Hematopoietic multipotent progenitor cell treated with erythropoietin and hydrocortisone succinate and interleukin-3 and kit ligand, for 4 days (in vitro differentiated cells): Measurements from ENCODE around the gene TPSG1.
A peak's percentile ranks its signal among the peaks of the same experiment; 100 is the strongest.
"Not testable (repeated sequence)": the region's sequence is repeated elsewhere in the genome, so short reads cannot be mapped to it uniquely, and the experiment has no call there.

ENCODE experiments used
- DNase-seq: peaks from one replicate; pipeline ENCODE4 v3.0.0-alpha.2; 2015

Gene TPSG1

DNA sequence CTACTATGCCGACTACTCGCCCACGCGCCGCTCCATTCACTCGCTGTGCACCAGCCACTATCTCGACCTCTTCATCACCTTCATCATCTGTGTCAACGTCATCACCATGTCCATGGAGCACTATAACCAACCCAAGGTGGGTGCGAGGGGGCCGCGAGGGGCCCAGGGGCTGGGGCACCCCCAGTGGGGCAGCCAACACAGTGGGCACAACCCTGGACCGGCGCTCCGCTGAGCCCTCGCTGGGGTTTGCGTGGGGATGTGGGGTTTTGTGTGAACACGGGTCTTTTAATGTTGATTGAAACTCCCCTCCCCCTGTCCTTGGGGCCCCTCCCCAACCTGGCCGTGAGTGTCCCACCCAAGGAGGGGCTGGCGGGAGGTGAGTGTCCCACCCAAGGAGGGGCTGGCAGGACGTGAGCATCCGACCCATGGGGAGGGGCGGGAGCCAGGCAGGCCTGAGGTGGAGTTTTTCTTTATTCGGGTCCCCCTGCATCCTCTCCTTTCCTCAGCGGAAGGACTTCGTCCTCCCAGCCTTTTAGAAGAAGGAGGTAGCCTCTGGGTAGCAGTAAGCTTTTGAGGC is 11.2 kb downstream of the TPSG1 start:
- no peak for DNase-seq

DNA sequence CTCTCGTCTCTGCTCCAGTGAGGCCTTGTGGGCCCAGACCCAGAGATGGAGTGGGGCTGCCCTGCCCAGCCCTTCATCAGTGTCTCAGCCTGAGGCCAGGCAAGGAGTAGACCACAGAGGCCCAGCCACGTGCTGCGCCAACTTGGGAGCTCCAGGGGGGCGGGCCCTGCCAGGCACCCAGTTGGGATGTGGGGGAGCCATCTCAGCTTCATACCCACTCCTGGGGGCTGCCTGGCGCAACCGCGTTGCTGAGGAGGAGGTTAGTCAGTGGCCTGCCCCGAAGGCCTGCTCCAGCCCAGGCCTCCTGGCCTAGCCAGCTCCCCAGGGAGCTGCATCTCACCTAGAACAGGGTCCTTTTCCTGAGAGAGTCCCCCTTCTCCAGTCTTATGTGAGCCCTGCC is 11.8 kb downstream of the TPSG1 start:
- DNase-seq = no peak

DNA sequence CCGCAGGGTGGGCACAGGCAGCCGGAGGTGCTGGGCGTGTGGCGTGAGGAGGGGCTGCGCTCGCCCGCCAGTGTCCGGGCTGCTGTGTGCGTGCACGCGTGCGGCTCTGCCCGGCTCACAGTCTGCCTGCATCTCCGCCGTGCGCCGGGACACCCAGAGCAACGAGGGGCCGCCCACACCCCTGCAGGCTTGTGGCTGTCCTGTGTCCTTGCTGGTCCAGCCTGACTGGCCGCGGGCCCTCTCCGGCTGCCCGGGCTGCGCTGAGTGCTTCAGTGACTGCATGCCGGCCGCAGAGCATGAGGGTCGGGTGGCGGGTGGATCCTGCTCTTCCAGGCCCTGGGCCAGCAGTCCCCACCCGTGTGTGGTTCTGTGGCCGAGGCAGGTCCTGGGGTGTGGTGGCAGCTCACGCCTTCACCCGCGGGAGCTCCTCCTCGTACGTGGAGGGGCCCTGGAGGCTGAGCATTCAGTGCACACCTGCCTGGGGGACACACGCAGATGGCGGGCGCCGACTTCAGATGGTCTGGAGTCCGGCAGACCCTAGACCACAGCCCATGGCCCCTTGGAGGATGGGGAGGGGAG is 12.4 kb downstream of the TPSG1 start:
- DNase-seq = peak; percentile 16

DNA sequence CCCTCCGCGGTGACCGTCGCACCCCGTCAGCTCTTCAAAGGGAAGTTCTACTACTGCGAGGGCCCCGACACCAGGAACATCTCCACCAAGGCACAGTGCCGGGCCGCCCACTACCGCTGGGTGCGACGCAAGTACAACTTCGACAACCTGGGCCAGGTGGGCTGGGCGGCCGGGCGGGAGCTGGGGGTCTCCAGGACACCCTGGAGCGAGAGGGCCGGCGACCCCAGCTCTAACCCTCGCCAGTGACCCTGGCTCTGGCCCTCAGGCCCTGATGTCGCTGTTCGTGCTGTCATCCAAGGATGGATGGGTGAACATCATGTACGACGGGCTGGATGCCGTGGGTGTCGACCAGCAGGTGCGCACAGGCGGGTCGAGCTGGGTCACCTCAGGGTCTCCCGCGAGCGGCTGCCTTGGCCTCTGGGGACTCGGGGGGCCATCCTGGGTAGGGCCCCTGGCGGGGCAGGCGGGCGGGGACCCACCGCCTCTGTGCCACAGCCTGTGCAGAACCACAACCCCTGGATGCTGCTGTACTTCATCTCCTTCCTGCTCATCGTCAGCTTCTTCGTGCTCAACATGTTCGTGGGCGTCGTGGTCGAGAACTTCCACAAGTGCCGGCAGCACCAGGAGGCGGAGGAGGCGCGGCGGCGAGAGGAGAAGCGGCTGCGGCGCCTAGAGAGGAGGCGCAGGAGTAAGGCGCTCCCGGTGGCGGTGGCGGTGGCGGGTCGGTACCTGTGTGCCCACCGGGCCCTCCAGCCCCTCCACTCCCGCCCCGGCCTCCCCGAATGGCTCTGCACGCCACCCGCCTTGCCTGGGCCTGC is 13.4 kb downstream of the TPSG1 start:
- DNase-seq = no peak

DNA sequence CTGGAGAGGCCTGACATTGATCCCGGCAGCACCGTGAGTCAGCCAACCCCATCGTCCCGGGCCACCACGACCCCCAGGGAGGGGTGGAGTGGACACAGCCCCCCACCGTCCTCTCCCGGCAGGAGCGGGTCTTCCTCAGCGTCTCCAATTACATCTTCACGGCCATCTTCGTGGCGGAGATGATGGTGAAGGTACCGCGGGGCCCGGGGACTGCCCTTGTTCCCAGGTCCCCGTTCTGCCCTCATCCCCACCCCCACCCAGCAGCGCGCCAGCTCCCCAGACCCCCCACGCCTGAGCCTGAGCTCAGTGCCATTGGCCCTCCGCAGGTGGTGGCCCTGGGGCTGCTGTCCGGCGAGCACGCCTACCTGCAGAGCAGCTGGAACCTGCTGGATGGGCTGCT is 14.6 kb downstream of the TPSG1 start:
- DNase-seq = no peak

DNA sequence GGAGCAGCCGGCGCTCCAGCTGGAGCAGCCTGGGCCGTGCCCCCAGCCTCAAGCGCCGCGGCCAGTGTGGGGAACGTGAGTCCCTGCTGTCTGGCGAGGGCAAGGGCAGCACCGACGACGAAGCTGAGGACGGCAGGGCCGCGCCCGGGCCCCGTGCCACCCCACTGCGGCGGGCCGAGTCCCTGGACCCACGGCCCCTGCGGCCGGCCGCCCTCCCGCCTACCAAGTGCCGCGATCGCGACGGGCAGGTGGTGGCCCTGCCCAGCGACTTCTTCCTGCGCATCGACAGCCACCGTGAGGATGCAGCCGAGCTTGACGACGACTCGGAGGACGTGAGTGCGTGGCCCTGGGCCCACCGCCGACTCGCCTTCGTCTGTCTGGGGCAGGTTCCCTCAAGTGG is 16.0 kb downstream of the TPSG1 start:
- no peak for DNase-seq

DNA sequence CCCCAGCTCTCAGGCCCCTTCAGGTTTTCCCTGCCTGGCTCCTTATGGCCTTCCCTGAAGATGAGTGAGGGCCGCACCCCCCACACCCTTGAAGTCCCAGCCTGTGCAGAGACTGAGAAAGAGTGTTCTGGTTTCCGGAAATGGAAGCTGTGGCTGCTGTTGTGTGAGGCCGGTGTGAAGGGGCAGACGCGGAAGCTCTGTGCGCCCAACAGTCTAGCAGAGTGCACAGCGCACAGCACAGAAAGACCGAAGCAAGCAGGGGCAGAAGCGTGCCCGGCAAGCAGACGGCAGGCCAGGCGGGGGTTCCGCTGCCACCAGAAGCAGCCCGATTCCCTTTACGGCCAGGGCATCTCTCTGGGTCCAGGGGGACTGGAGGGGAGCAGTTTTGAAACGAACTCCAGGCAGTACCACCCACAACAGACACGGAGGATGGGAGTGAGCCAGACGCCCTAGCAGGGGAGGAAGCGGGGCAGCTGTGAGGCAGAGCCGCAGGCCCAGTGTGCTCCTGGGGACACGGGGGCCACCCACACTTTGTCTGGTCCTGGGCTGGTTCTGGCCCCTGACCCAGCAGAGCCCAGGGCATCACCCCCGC is 16.7 kb downstream of the TPSG1 start:
- DNase-seq = peak; percentile 28

DNA sequence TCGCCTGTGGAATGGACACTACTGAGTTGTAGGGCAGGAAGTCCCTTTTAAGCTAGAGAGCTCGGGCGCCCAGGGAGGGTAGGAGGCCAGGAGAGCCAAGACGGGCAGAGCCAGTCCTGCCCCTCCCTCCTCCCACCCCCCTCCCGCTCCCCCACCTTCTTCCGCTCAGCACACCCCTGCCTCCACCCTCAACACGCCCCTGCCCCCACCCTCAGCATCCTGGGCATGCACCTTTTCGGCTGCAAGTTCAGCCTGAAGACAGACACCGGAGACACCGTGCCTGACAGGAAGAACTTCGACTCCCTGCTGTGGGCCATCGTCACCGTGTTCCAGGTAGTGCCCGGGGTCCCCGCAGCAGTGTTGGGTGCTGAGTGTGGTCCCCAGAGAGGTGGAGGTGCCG is 18.3 kb downstream of the TPSG1 start:
- no peak for DNase-seq

- no peak for DNase-seq
These were observed 18.7 kb downstream of the TPSG1 start for GRCh38 chr16:1206326-1206725.

DNA sequence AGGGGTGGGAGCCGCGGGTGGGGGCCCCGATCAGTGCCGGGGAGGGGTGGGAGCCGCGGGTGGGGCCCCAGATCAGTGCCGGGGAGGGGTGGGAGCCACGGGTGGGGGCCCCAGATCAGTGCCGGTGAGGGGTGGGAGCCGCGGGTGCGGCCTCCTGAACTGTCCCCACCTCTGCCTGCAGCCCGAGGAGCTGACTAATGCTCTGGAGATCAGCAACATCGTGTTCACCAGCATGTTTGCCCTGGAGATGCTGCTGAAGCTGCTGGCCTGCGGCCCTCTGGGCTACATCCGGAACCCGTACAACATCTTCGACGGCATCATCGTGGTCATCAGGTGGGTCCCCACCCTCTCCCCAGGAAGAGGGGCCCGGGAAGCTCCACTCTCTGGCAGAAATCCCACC is 20.1 kb downstream of the TPSG1 start:
- no peak for DNase-seq

GRCh38 chr16:1202274-1202673 is 22.8 kb downstream of the TPSG1 start:
- DNase-seq = no peak

- DNase-seq = no peak
These were observed 23.6 kb downstream of the TPSG1 start for GRCh38 chr16:1201444-1201843.

- no peak for DNase-seq
These were observed 24.9 kb downstream of the TPSG1 start for GRCh38 chr16:1200014-1200627.

DNA sequence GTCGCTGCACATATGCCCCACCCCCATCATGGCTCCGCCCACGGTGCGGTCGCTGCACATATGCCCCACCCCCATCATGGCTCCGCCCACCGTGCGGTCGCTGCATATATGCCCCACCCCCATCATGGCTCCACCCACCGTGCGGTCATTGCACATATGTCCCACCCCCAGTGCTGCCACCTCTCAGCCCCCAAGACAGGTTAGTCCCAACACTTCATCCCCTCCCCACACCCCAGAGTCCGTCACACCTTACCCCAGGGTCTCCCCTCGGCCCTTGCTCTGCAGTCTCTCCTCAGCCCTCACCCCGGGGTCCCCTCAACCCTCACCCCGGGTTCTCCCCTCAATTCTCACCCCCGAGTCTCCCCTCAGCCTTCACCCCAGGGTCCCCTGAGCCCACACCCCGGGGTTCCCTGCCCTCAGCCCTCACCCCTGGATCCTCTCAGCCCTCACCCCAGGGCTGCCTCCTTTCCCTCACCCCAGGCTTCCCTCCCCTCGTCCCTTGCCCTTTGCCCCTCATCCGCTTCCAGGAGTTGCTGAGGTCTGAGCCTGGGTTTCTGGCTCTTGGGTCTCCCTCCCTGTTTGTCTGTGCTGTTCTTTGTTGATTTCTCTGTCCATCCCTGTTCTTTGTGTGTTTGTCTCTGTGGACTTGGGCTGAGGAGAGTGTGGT is 25.6 kb downstream of the TPSG1 start:
- no peak for DNase-seq

DNA sequence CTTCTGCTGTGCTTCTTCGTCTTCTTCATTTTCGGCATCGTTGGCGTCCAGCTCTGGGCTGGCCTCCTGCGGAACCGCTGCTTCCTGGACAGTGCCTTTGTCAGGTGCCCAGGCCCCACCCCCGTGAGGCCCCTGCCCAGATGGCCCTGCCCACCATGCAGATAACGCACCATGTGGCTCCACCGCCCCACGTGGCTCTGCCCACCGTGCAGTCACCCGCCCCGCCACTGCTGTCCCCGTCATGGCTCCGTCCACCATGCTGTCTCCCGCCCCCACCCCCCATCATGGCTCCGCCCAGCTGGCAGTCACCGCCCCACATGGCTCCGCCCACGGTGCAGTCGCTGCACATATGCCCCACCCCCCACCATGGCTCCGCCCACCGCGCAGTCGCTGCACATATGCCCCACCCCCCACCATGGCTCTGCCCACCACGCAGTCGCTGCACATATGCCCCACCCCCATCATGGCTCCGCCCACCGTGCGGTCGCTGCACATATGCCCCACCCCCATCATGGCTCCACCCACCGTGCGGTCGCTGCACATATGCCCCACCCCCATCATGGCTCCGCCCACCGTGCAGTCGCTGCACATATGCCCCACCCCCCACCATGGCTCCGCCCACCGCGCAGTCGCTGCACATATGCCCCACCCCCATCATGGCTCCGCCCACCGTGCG is 26.3 kb downstream of the TPSG1 start:
- not testable (repeated sequence) for DNase-seq

- DNase-seq = no peak
These were observed 26.9 kb downstream of the TPSG1 start for GRCh38 chr16:1198194-1198593.

GRCh38 chr16:1197237-1197866 is 27.7 kb downstream of the TPSG1 start:
- no peak for DNase-seq

DNA sequence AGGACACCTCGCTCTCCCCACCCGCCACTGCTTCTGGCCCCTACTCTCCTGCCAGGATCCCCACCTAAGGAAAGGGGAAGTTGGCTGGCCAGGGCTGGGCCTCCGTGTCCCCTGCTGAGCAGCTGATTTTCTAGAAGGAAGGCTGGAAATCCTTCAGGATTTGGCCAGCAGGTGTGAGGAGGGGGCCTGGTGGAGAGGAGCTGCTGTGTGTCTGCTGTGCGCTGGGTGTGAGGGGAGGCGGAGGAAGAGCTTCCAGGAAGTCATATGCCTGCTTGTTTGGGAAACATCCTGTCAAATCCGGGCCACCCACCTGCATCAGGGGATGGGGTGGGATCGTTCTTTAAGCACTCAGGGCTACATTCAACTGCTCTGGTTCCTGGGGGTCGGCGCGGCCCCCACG is 28.6 kb downstream of the TPSG1 start:
- DNase-seq = no peak

DNA sequence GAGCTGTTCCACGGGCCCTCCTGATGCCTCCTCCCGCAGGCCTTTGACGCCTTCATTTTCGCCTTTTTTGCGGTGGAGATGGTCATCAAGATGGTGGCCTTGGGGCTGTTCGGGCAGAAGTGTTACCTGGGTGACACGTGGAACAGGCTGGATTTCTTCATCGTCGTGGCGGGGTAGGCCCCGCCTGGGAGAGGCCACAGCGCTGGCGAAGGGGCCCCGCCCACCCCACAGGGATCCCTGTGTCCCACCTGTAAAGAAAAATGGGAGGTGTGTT is 29.7 kb downstream of the TPSG1 start:
- no peak for DNase-seq

GRCh38 chr16:1194665-1195392 is 30.2 kb downstream of the TPSG1 start:
- DNase-seq = peak; percentile 16

- DNase-seq = no peak
These were observed 31.1 kb downstream of the TPSG1 start for GRCh38 chr16:1193825-1194581.
